Heart right ventricle (tissue), 16 donors: Measurements from ENCODE around the gene MEF2C. TPM values are rescaled to one million over a fixed set of nuclear protein-coding genes. Genes with fewer than 3 reads are reported as not detected.

Experiments used
- ATAC-seq, 8 donors: fragments of 200-7000 bp; cut with Tn5 transposase; one replicate each; pipeline ENCODE4 v1.9.1; 2020; ENCODE audit warnings: mild to moderate bottlenecking in 8 of 8, moderate library complexity in 8 of 8, moderate number of reproducible peaks in 1 of 8
- DNase-seq, 2 donors: peaks; one replicate each; pipeline ENCODE4 v3.0.0-alpha.2; 2020
- H3K27ac ChIP-seq, 10 donors: fragments of 200-600 bp; sonication (generic) in 2 of 10; one replicate each; pipeline versions ENCODE4 v1.5.0 to v1.8.0; 2020 to 2022; ENCODE audit warnings: mild to moderate bottlenecking in 3 of 10
- H3K27me3 ChIP-seq, 7 donors: fragments of 200-600 bp; one replicate each; pipeline ENCODE4 v1.8.0; 2021 to 2022; ENCODE audit warnings: mild to moderate bottlenecking in 2 of 7
- H3K36me3 ChIP-seq, 9 donors: fragments of 200-600 bp; sonication (generic) in 1 of 9; one replicate each; pipeline versions ENCODE4 v1.5.0 to v1.8.0; 2020 to 2022; ENCODE audit warnings: mild to moderate bottlenecking in 2 of 9
- H3K4me1 ChIP-seq, 9 donors: fragments of 200-600 bp; sonication (generic) in 1 of 9; one replicate each; pipeline versions ENCODE4 v1.5.0 to v1.8.0; 2020 to 2022; ENCODE audit warnings: mild to moderate bottlenecking in 4 of 9
- H3K4me3 ChIP-seq, 10 donors: fragments of 200-600 bp; sonication (generic) in 2 of 10; one replicate each; pipeline versions ENCODE4 v1.5.0 to v1.8.0; 2020 to 2022; ENCODE audit warnings: mild to moderate bottlenecking in 7 of 10, moderate library complexity in 2 of 10
- H3K9me3 ChIP-seq, 11 donors: fragments of 200-600 bp in 10 of 11; sonication (generic) in 2 of 11; one replicate each; pipeline versions ENCODE4 v1.5.0 to v1.8.0; 2013 to 2022; ENCODE audit warnings: mild to moderate bottlenecking in 2 of 11, control low read depth in 1 of 11, moderate library complexity in 1 of 11
- WGBS, 2 donors: extraction: QIAGEN DNeasy Blood & Tissue Kit; methylation state at CpG; one replicate each; pipeline ENCODE4 v1.1.7; 2013; ENCODE audit warnings: inconsistent platforms in 1 of 2; 5-methylcytosine and 5-hydroxymethylcytosine counted together
- intact Hi-C, 10 donors: fragments of 100-400 bp; cut with DNase I; formaldehyde crosslinking; loops; one replicate each; pipeline versions ENCODE4 v1.11.1 to v1.14.2; 2022
- polyA plus RNA-seq, 2 donors: library from polyadenylated mRNA; stranded (reverse); fragments of 200-250 nt; gene quantifications; one replicate each; pipeline ENCODE4 v1.2.3, GENCODE V29; 2013
- total RNA-seq, 10 donors: library from RNA; stranded (reverse); fragmentation: NEBNext Ultra II Directional in 3 of 10; extraction: Animal tissue kit (Norgen Biotek cat#: 25700) in 3 of 10; gene quantifications; one replicate each; pipeline versions ENCODE4 v1.2.1 to v1.2.4, GENCODE V29; 2021 to 2023
- TF ChIP-seq, protein P1 (sequence below), 9 donors: fragments of 200-600 bp; sonication (generic) in 2 of 9; IDR thresholded peaks; one replicate each; pipeline versions ENCODE4 v1.5.0 to v1.8.0; 2021 to 2022; ENCODE audit warnings: antibody characterized with exemption in 9 of 9, mild to moderate bottlenecking in 5 of 9, moderate library complexity in 1 of 9
- donor health status: Arrhythmogenic right ventricular cardiomyopathy.
- donor health status: ischemic (EF 13 %, LVEDD 7.1; RV severe dilation, severe dysfunction).
- donor health status: healthy with polysubstance abuse.
- donor health status: DM: no; HTN: yes; CAD: no.
- donor health status: DM: no; HTN: no; CAD: no.
- donor health status: ischemic (EF 25% LVEDD 6.9; RV normal size, moderate dysfunction).
- donor health status: ischemic (EF 25% LVEDD 5.7; RV mildly dilated, moderate dysfunction).
- donor health status: healthy.
- donor health status: DM: yes; HTN: yes; CAD: no.
- donor health status: Ischemic cardiomyopathy.
- donor health status: ischemic (EF 35%, LVEDD 5.7; RV mildly dilated, moderate dysfunction).
- donor health status: nonischemic (EF 11% LVEDD 7.7; RV severe dilation, severe dysfunction).
- donor health status: DM: yes; HTN: yes; CAD: no.
- donor health status: PGD.
- donor health status: ischemic (EF 29% LVEDD 5.4; RV normal size, mild dysfunction).
- donor health status: nonischemic (EF 23%, LVEDD 6.1; RV moderate dilation, normal function).

MEF2C gene
- total and polyA plus RNA-seq, 12 donors = 11.2 to 88.7 (median 66.3) TPM

DNA sequence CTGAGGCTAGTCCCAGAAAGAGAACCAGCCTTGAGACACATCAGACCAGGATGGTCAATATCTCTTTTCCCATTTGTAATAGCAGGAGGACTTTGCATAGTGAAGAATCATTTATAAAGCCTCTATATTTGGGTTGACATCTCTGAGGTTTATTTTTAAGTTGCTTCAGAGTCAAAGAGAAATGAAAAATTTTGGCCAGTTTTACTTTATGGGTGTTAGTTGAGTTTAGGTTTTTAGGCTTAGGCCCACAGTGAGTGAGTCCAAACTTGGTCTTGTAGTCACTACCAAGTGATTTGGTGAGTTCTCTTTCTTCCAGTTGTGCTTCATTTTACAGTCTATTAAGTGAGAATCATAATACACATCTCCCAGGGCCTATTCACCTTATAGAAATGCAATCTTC is 5.3 kb upstream of the MEF2C start:
- H3K27ac ChIP-seq = peak overlapping the region in 9 of 10 donors; percentile 86 to 95 (median 91)
- peak overlapping the region in 6 of 10 donors; percentile 61 to 73 (median 66) for H3K4me3 ChIP-seq
- intact Hi-C loops = loop anchor here in 7 of 10 donors (2.0 to 10.0 kb wide), 8 partner anchors 53 to 1377 kb away; no protein-coding TSS in a partner anchor
- peaks cover 0 to 9% (median 0%) of the 10 kb centered on the region in 7 donors for H3K27me3 ChIP-seq
- DNase-seq (no peak), ATAC-seq (no peak)
- H3K36me3 ChIP-seq = no peaks in the 10 kb centered on the region
- H3K4me1 ChIP-seq = peaks cover 4 to 56% (median 39%) of the 10 kb centered on the region in 9 donors
- H3K9me3 ChIP-seq = no peaks in the 10 kb centered on the region
- TF ChIP-seq, protein P1, sequence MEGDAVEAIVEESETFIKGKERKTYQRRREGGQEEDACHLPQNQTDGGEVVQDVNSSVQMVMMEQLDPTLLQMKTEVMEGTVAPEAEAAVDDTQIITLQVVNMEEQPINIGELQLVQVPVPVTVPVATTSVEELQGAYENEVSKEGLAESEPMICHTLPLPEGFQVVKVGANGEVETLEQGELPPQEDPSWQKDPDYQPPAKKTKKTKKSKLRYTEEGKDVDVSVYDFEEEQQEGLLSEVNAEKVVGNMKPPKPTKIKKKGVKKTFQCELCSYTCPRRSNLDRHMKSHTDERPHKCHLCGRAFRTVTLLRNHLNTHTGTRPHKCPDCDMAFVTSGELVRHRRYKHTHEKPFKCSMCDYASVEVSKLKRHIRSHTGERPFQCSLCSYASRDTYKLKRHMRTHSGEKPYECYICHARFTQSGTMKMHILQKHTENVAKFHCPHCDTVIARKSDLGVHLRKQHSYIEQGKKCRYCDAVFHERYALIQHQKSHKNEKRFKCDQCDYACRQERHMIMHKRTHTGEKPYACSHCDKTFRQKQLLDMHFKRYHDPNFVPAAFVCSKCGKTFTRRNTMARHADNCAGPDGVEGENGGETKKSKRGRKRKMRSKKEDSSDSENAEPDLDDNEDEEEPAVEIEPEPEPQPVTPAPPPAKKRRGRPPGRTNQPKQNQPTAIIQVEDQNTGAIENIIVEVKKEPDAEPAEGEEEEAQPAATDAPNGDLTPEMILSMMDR (IDR thresholded peaks at IDR 0.05) = no peak

DNA sequence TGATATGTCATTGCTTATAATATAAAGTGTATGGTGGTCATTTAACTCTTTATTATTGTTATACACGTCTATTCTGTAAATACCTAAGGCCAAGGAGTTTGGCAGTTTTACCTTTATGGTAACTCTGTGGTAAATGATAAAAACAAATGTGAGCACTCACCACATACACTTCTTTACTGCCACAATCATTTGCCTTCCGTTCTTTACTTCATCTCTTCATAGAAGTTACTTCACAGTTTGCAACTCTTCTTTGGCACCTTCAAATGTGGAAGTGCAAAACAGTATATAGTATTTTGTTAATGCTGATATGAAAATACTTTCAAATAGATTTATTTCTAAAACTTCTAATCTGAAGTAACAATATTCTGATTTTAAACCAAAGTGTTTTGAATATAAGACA is 4.4 kb upstream of the MEF2C start:
- H3K4me1 ChIP-seq = peaks cover 4 to 56% (median 39%) of the 10 kb centered on the region in 9 donors
- H3K27me3 ChIP-seq = peaks cover 0 to 9% (median 0%) of the 10 kb centered on the region in 7 donors
- peak overlapping the region in 4 of 10 donors; percentile 41 to 82 (median 66) for H3K4me3 ChIP-seq
- DNase-seq (no peak), ATAC-seq (no peak)
- WGBS, 2 donors = 50 to 59% methylated on average over 2 of the region's 2 CpGs
- TF ChIP-seq, protein P1 (IDR thresholded peaks at IDR 0.05) = no peak
- H3K9me3 ChIP-seq = no peaks in the 10 kb centered on the region
- H3K36me3 ChIP-seq = no peaks in the 10 kb centered on the region
- H3K27ac ChIP-seq = peak overlapping the region in 9 of 10 donors; percentile 72 to 95 (median 91)
- intact Hi-C loops = loop anchor here in 7 of 10 donors (5.0 to 10.0 kb wide), 6 partner anchors 53 to 1377 kb away; no protein-coding TSS in a partner anchor

DNA sequence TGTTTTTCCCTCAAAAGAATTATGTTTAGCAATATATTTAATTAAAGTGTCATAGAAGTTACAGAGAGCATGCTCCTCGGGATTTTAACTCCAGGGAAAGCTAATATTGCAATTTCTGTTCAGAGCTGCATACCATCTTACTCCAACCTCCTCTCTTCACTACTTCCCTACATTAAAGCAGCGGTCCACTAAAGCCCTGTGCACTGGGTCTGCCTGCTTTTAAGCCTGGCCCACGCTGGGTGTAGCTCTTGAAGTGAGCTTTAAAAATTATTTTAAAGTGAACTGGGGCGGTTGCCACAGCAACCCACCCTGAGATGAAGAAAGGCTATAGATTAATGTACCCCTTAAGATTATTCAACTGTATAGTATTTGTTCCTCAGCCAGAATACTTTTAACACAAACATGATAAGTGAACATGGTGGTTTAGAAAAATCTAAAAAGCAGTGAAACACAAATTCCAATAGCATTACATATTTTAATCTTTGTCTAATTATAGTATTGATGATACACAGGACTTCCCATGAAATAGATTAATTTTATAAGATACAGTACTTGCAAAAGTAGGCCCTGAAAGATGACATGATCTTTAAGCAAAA is 3.9 kb upstream of the MEF2C start:
- Histone ChIP-seq H3K27me3 (peaks cover 0 to 9% (median 0%) of the 10 kb centered on the region in 7 donors), H3K4me3 (peak overlapping the region in 8 of 10 donors; percentile 17 to 82 (median 39)), H3K9me3 (no peaks in the 10 kb centered on the region), H3K4me1 (peaks cover 4 to 56% (median 39%) of the 10 kb centered on the region in 9 donors), H3K36me3 (no peaks in the 10 kb centered on the region), H3K27ac (peak overlapping the region; percentile 41 to 95 (median 90))
- no peak for DNase-seq
- intact Hi-C loops = loop anchor here in 7 of 10 donors (5.0 to 10.0 kb wide), 6 partner anchors 52 to 1378 kb away; no protein-coding TSS in a partner anchor
- no peak for ATAC-seq
- TF ChIP-seq, protein P1 (IDR thresholded peaks at IDR 0.05) = no peak
- 47 to 67% methylated on average over 4 of the region's 4 CpGs for WGBS, 2 donors

DNA sequence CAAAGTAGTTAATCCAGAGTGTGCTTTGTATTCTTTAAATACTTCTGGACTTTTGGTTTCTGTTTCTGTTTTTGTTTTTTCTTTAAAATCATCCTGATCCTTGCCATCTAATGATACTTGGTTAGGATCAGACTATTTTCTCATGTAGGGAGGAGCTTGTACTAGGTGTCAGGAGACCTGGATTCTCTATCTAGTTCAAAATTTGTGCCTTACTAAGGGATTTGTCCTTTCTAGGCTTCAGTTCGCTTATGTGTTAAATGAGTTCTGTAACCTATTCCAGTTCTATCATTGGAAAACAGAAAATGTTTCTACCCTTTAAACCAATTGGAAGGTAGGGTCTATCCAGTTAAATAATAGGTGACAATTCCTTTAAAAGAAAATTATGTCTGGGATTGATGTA is 3.3 kb upstream of the MEF2C start:
- no peak for ATAC-seq
- peaks cover 0 to 9% (median 0%) of the 10 kb centered on the region in 7 donors for H3K27me3 ChIP-seq
- peak overlapping the region; percentile 41 to 95 (median 90) for H3K27ac ChIP-seq
- TF ChIP-seq, protein P1 (IDR thresholded peaks at IDR 0.05) = no peak
- no peak for DNase-seq
- peak overlapping the region in 9 of 10 donors; percentile 17 to 82 (median 37) for H3K4me3 ChIP-seq
- peaks cover 4 to 55% (median 39%) of the 10 kb centered on the region in 9 donors for H3K4me1 ChIP-seq
- no peaks in the 10 kb centered on the region for H3K36me3 ChIP-seq
- H3K9me3 ChIP-seq = no peaks in the 10 kb centered on the region
- intact Hi-C loops = loop anchor here in 7 of 10 donors (5.0 to 10.0 kb wide), 6 partner anchors 51 to 1379 kb away; no protein-coding TSS in a partner anchor
- WGBS, 2 donors = 43 to 53% methylated on average over 1 of the region's 1 CpG
